CD4-positive, alpha-beta T cell (primary cell): ENCODE results near the gene ULK2. TPM values are rescaled to one million over a fixed set of nuclear protein-coding genes. Genes with fewer than 3 reads are reported as not detected.

ENCODE experiments used
- ATAC-seq: fragments of 200-7000 bp; cut with Tn5 transposase; one replicate; pipeline ENCODE4 v1.10.0; 2022; ENCODE audit warnings: mild to moderate bottlenecking; ENCODE audit not compliant: poor library complexity
- CTCF ChIA-PET: fragments of 350-600 bp; sonication (Branson Sonifier 250); formaldehyde crosslinking; loops from one replicate; lab custom pipeline; 2021; ENCODE audit warnings: antibody characterized with exemption, inconsistent platforms; lab: Charles Lee
- POLR2A ChIA-PET: fragments of 350-600 bp; sonication (Branson Sonifier 250); formaldehyde crosslinking; loops from one replicate; lab custom pipeline; 2021; ENCODE audit warnings: antibody characterized with exemption, inconsistent platforms; lab: Charles Lee
- DNase-seq, 14 experiments: peaks; one replicate each; pipeline ENCODE4 v3.0.0-alpha.2; 2013 to 2020; ENCODE audit warnings: mixed read lengths in 2 of 14
- H3K27ac ChIP-seq, 2 donors: one replicate each; pipeline versions ENCODE4 v1.5.1 to v1.7.0; 2013; ENCODE audit warnings: low read length in 2 of 2, low read depth in 1 of 2, mild to moderate bottlenecking in 1 of 2
- H3K27me3 ChIP-seq, 2 experiments: 1 replicate in 1 of 2; 2 replicates in 1 of 2; pipeline versions ENCODE4 v1.6.1 to v1.7.0; 2013; ENCODE audit warnings: low read length in 2 of 2, control low read depth in 1 of 2, mild to moderate bottlenecking in 1 of 2, moderate library complexity in 1 of 2; ENCODE audit not compliant: insufficient read depth in 2 of 2, control insufficient read depth in 1 of 2
- H3K36me3 ChIP-seq: one replicate; pipeline ENCODE4 v1.6.1; 2013; ENCODE audit warnings: low read length, control low read depth; ENCODE audit not compliant: insufficient read depth
- H3K4me1 ChIP-seq: one replicate; pipeline ENCODE4 v1.6.1; 2013; ENCODE audit warnings: low read length, control low read depth; ENCODE audit not compliant: insufficient read depth
- H3K4me3 ChIP-seq: one replicate; pipeline ENCODE4 v1.5.1; 2013; ENCODE audit warnings: mild to moderate bottlenecking, low read length, moderate library complexity
- H3K9me3 ChIP-seq, 2 experiments: 1 replicate in 1 of 2; 2 replicates in 1 of 2; pipeline versions ENCODE4 v1.6.1 to v1.7.0; 2013; ENCODE audit warnings: low read length in 2 of 2, mild to moderate bottlenecking in 2 of 2, control low read depth in 1 of 2, moderate library complexity in 1 of 2; ENCODE audit not compliant: control insufficient read depth in 1 of 2, insufficient read depth in 1 of 2
- H3K27ac Mint-ChIP-seq: one replicate; pipeline ENCODE4 v1.8.0; 2020; ENCODE audit warnings: mixed read lengths
- H3K27me3 Mint-ChIP-seq: one replicate; pipeline ENCODE4 v1.8.0; 2021; ENCODE audit warnings: mixed read lengths
- H3K36me3 Mint-ChIP-seq: one replicate; pipeline ENCODE4 v1.8.0; 2021; ENCODE audit warnings: low read depth, mixed read lengths
- H3K4me1 Mint-ChIP-seq: one replicate; pipeline ENCODE4 v1.8.0; 2021; ENCODE audit warnings: low read depth, mixed read lengths
- H3K4me3 Mint-ChIP-seq: one replicate; pipeline ENCODE4 v1.8.0; 2020; ENCODE audit warnings: mild to moderate bottlenecking, mixed read lengths
- H3K9me3 Mint-ChIP-seq: one replicate; pipeline ENCODE4 v1.8.0; 2020; ENCODE audit warnings: mixed read lengths
- intact Hi-C, 2 experiments: fragments of 100-400 bp; cut with DNase I in 1 of 2; cut with micrococcal nuclease in 1 of 2; formaldehyde crosslinking; loops; one replicate each; pipeline versions ENCODE4 v1.15.1 to v1.9.0; 2023 to 2025; cut with DNase I, micrococcal nuclease
- total RNA-seq, 174 experiments: library from RNA in 2 of 174; stranded (reverse) in 2 of 174; gene quantifications; one replicate each; pipeline ENCODE4 v1.2.3 and lab custom pipeline; 2021 to 2026
- TF ChIP-seq, protein P1 (sequence below): fragments of 200-600 bp; IDR thresholded peaks from one replicate; pipeline ENCODE4 v1.8.0; 2022; ENCODE audit warnings: antibody characterized with exemption, mild to moderate bottlenecking

The ULK2 gene
- total RNA-seq, 2 experiments from 2014 or later, result 17.1 to 18.3 TPM

DNA sequence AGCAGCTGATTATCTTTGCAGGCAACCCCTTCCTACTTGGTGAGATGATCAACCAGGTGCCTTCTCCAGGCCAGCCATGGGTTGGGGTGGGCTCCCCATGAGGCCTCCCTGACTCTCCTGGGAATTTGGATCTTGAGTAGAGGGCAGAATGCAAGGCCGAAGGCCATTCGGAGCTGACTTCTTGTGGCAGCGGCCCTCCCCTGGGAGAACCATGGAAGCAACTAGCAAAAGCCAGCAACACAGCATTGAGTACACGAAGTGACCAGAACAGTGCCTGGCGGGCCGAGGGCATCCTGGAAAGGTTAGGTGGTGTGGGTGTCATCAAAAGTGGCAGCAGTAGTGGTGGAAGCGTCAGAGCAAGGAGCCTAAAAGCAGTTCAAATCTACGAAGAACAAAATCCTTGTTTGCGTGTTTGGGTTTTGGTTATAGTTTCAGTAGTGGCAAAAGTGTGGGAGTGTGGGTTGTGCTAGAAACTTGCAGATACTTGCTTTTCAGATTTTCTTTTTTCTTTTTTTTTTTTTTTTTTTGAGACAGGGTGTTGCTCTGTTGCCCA, 117.6 kb downstream of the ULK2 start:
- H3K36me3 ChIP-seq, result no peaks in the 10 kb centered on the region
- no peaks in the 10 kb centered on the region for H3K27me3 ChIP-seq
- no peaks in the 10 kb centered on the region for H3K36me3 Mint-ChIP-seq
- H3K27ac ChIP-seq, result no peak overlapping the region
- no peak overlapping the region for H3K27ac Mint-ChIP-seq
- no peaks in the 10 kb centered on the region for H3K9me3 ChIP-seq
- H3K27me3 Mint-ChIP-seq, result peaks cover 5% of the 10 kb centered on the region
- H3K9me3 Mint-ChIP-seq, result no peaks in the 10 kb centered on the region
- H3K4me3 ChIP-seq, result no peak overlapping the region
- H3K4me1 ChIP-seq, result peaks cover 4% of the 10 kb centered on the region
- no peak overlapping the region for H3K4me3 Mint-ChIP-seq
- intact Hi-C loops, result no loop called here
- ATAC-seq, result no peak
- no peak for DNase-seq
- TF ChIP-seq, protein P1, sequence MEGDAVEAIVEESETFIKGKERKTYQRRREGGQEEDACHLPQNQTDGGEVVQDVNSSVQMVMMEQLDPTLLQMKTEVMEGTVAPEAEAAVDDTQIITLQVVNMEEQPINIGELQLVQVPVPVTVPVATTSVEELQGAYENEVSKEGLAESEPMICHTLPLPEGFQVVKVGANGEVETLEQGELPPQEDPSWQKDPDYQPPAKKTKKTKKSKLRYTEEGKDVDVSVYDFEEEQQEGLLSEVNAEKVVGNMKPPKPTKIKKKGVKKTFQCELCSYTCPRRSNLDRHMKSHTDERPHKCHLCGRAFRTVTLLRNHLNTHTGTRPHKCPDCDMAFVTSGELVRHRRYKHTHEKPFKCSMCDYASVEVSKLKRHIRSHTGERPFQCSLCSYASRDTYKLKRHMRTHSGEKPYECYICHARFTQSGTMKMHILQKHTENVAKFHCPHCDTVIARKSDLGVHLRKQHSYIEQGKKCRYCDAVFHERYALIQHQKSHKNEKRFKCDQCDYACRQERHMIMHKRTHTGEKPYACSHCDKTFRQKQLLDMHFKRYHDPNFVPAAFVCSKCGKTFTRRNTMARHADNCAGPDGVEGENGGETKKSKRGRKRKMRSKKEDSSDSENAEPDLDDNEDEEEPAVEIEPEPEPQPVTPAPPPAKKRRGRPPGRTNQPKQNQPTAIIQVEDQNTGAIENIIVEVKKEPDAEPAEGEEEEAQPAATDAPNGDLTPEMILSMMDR, result no peak
- peaks cover 11% of the 10 kb centered on the region for H3K4me1 Mint-ChIP-seq
- POLR2A ChIA-PET, result no interaction called here
- CTCF ChIA-PET, result interaction anchor here (0.7 kb wide), 1 partner anchor 147 kb away, joined by 3 read pairs; no protein-coding TSS in a partner anchor

DNA sequence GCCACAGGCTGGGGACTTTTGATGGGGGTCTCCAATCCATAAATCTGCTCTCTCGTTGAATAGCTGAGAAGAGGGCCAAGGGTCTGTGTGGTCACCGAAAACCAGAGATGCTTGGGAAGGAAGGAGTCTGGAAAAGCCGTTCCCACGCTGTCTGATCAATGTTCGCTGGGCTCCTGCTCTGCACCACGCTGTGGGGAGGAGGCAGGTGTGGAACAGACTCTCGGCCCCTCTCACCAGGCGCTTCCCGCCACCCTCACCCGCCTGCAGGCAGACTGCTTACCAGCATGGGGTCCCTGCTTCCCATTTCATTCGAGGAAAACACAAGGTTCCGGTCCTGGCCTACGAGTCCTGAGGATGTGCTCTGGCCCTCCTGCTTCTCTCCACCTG, 118.9 kb downstream of the ULK2 start:
- Histone ChIP-seq H3K27me3 (no peaks in the 10 kb centered on the region), H3K36me3 (no peaks in the 10 kb centered on the region), H3K4me3 (no peak overlapping the region), H3K4me1 (peaks cover 11% of the 10 kb centered on the region), H3K27ac (no peak overlapping the region), H3K9me3 (no peaks in the 10 kb centered on the region)
- Mint-ChIP-seq H3K4me1 (peaks cover 14% of the 10 kb centered on the region), H3K27me3 (peaks cover 4% of the 10 kb centered on the region), H3K4me3 (no peak overlapping the region), H3K27ac (no peak overlapping the region), H3K9me3 (no peaks in the 10 kb centered on the region), H3K36me3 (no peaks in the 10 kb centered on the region)
- TF ChIP-seq, protein P1, result no peak
- ChIA-PET POLR2A (no interaction called here), CTCF (no interaction called here)
- no peak for ATAC-seq
- intact Hi-C loops, result loop anchor here in 1 of 2 experiments (5.0 kb wide), 1 partner anchor 96 kb away; no protein-coding TSS in a partner anchor
- DNase-seq, result no peak

DNA sequence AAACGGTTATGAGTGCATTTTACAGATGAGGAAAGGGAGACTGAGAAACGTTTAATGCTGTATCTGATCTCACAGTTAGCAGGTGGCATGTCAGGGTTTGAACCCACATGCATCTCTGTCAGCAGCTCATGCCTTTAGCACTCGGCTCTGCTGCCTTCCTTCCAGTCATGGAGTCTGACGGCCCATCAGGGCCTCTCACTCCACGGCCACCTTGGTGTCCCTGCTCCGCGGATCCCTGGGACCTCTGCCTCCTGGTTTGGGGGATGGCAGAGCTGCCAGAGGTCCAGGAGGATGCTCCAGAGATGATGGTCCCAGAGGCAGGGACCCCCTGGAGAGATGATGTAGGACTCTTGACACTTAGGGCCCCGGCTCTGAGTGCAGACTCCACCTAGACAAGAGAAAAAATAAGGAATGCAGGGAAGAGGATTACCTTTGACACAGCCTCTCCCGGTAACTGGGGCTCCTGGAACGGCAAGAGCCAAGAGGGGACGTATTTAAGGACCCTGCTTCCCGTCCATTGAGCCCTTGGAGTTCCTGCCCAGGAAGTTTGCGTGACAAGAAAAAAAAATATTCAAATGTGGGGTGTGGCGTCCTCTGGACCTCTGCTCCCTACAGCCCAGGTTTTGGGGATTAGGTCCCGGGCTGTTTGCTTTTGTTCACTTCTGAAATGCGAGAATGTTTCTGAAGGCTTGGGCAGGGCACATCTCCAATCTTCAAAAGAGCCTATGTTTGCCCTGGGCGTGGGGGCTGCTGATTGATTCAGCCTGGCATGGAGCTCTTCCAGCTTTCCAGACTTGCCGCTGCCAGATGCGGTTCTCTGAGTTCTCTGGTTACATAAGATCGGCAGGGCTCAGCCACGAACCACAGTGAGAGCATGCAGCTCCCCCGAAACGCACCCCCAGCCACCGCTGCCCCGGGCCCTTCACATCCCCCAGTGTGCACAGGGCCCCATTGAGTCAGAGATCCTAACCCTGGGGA, 119.6 kb downstream of the ULK2 start, which contains the start of gene ALDH3A1:
Gene ALDH3A1, minus strand, starts transcription at position 470 of the 978 bp plus-strand sequence. CDS start 3,169 bp downstream, outside the sequence.
- DNase-seq (no peak), ATAC-seq (no peak)
- no peak within 1 kb of the TSS for H3K4me3 ChIP-seq
- peaks cover 11% of the 10 kb centered on the region for H3K4me1 ChIP-seq
- H3K27me3 Mint-ChIP-seq, result no peaks in the 10 kb centered on the region
- TF ChIP-seq, protein P1, result no peak
- no peaks in the 10 kb centered on the region for H3K9me3 Mint-ChIP-seq
- intact Hi-C loops, result loop anchor here in 1 of 2 experiments (5.0 kb wide), 1 partner anchor 96 kb away; no protein-coding TSS in a partner anchor
- no peak within 1 kb of the TSS for H3K4me3 Mint-ChIP-seq
- CTCF ChIA-PET, result interaction anchor here (0.6 kb wide), 1 partner anchor 41 kb away, joined by 4 read pairs; no protein-coding TSS in a partner anchor
- no peak within 1 kb of the TSS for H3K27ac ChIP-seq
- no peaks in the 10 kb centered on the region for H3K36me3 Mint-ChIP-seq
- H3K4me1 Mint-ChIP-seq, result peaks cover 14% of the 10 kb centered on the region
- no peaks in the 10 kb centered on the region for H3K27me3 ChIP-seq
- no peaks in the 10 kb centered on the region for H3K36me3 ChIP-seq
- no peak within 1 kb of the TSS for H3K27ac Mint-ChIP-seq
- POLR2A ChIA-PET, result no interaction called here
- H3K9me3 ChIP-seq, result no peaks in the 10 kb centered on the region
